Astrocyte (in vitro differentiated cells and primary cell): ENCODE data around the gene RPLP2. TPM values are rescaled to one million over a fixed set of nuclear protein-coding genes. Genes with fewer than 3 reads are reported as not detected.

ENCODE experiments used
- DNase-seq: peaks from one replicate; pipeline ENCODE4 v3.0.0-alpha.2; 2010; ENCODE audit warnings: low read depth
- FAIRE-seq: peaks from 2 replicates; lab custom pipeline; 2011; peaks lifted over from hg19 to GRCh38; lab: Jason Lieb, UNC
- H2AFZ ChIP-seq: 2 replicates; pipeline ENCODE4 v1.6.0; 2012; ENCODE audit warnings: low read depth, low read length, inconsistent platforms
- H3K27ac ChIP-seq: 2 replicates; pipeline ENCODE4 v1.5.1; 2011; ENCODE audit warnings: low read depth, low read length, inconsistent platforms
- H3K27me3 ChIP-seq: 2 replicates; pipeline ENCODE4 v1.6.0; 2011; ENCODE audit warnings: low read length, inconsistent platforms; ENCODE audit not compliant: insufficient read depth
- H3K36me3 ChIP-seq: 2 replicates; pipeline ENCODE4 v1.5.1; 2011; ENCODE audit warnings: low read length, inconsistent platforms; ENCODE audit not compliant: insufficient read depth
- H3K4me1 ChIP-seq: 2 replicates; pipeline ENCODE4 v1.5.1; 2011; ENCODE audit warnings: low read length, inconsistent platforms; ENCODE audit not compliant: insufficient read depth
- H3K4me2 ChIP-seq: 2 replicates; pipeline ENCODE4 v1.6.0; 2012; ENCODE audit warnings: low read length, inconsistent platforms
- H3K4me3 ChIP-seq: 2 replicates; pipeline ENCODE4 v1.5.1; 2011; ENCODE audit warnings: low read depth, mild to moderate bottlenecking, low read length, inconsistent platforms; ENCODE audit not compliant: insufficient read depth
- H3K79me2 ChIP-seq: 2 replicates; pipeline ENCODE4 v1.6.0; 2012; ENCODE audit warnings: mild to moderate bottlenecking, low read length, inconsistent platforms; ENCODE audit not compliant: insufficient read depth
- H3K9ac ChIP-seq: 2 replicates; pipeline ENCODE4 v1.6.0; 2012; ENCODE audit warnings: mild to moderate bottlenecking, low read length, inconsistent platforms
- H3K9me3 ChIP-seq: 2 replicates; pipeline ENCODE4 v1.5.1; 2012; ENCODE audit warnings: low read depth, mild to moderate bottlenecking, low read length, inconsistent platforms; ENCODE audit not compliant: insufficient read depth
- H4K20me1 ChIP-seq: 2 replicates; pipeline ENCODE4 v1.6.0; 2012; ENCODE audit warnings: low read length, inconsistent platforms; ENCODE audit not compliant: insufficient read depth
- H3K27ac Mint-ChIP-seq: one replicate; pipeline ENCODE4 v1.8.0; 2021; ENCODE audit warnings: mild to moderate bottlenecking, mixed read lengths; ENCODE audit not compliant: unreplicated experiment
- H3K27me3 Mint-ChIP-seq: one replicate; pipeline ENCODE4 v1.8.0; 2021; ENCODE audit warnings: low read depth, mixed read lengths; ENCODE audit not compliant: unreplicated experiment
- H3K36me3 Mint-ChIP-seq: one replicate; pipeline ENCODE4 v1.8.0; 2021; ENCODE audit warnings: low read depth, mixed read lengths; ENCODE audit not compliant: unreplicated experiment
- H3K4me1 Mint-ChIP-seq: one replicate; pipeline ENCODE4 v1.8.0; 2021; ENCODE audit warnings: low read depth, mixed read lengths; ENCODE audit not compliant: unreplicated experiment
- H3K4me3 Mint-ChIP-seq: one replicate; pipeline ENCODE4 v1.8.0; 2021; ENCODE audit warnings: mild to moderate bottlenecking, moderate library complexity, mixed read lengths; ENCODE audit not compliant: unreplicated experiment
- H3K9me3 Mint-ChIP-seq: one replicate; pipeline ENCODE4 v1.8.0; 2021; ENCODE audit warnings: mild to moderate bottlenecking, mixed read lengths; ENCODE audit not compliant: unreplicated experiment
- EZH2 ChIP-seq: IDR thresholded peaks from 2 replicates; pipeline ENCODE4 v1.6.1; 2012; ENCODE audit warnings: mild to moderate bottlenecking, low read length, inconsistent platforms; ENCODE audit not compliant: insufficient read depth
- total RNA-seq: library from RNA; stranded (reverse); gene quantifications from 2 replicates; pipeline ENCODE4 v1.2.1, GENCODE V29; 2021
- TF ChIP-seq, protein P1 (sequence below): IDR thresholded peaks from 2 replicates; pipeline ENCODE4 v1.5.1; 2011; ENCODE audit warnings: low read depth, mild to moderate bottlenecking, inconsistent platforms, low read length, moderate library complexity; ENCODE audit not compliant: insufficient read depth

The RPLP2 gene
- total RNA-seq, 1 donor from 2014 or later: 1,666 TPM

DNA sequence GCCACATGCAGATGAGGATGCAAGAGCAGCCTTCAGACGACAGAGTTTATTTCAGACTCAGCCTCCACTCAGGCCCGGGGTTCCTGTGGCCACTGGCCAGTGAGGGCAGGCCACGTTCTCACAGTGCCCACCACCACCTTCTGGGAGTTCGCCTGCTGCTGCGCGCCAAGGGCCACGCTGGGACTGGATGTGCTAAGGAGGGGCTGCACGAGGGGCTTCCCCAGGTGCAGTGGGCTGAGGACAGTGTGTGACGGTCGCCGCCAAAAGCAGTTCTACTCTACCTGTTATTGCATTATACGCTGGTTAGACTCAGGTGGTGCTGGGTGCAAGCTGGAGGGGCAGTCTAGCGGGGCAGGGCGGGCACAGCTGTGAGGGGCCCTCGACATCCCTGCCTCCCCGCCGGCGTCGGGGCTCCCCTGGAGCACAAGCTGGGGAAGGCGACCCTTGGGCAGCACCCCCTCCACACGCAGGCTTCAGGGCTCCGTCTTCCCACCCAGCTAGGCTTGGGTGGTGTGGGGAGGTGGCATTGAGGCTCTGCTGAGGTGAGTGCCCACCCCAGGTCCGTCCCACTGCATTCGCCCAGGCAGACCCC, 22.6 kb upstream of the RPLP2 start:
- no peak overlapping the region for H3K4me2 ChIP-seq
- no peaks in the 10 kb centered on the region for H3K27me3 ChIP-seq
- no peak overlapping the region for H3K4me3 Mint-ChIP-seq
- H3K27ac ChIP-seq: no peak overlapping the region
- H3K36me3 ChIP-seq: no peaks in the 10 kb centered on the region
- DNase-seq: no peak
- no peaks in the 10 kb centered on the region for H3K79me2 ChIP-seq
- H3K36me3 Mint-ChIP-seq: no peaks in the 10 kb centered on the region
- peaks cover 30% of the 10 kb centered on the region for H4K20me1 ChIP-seq
- no peak overlapping the region for H3K27ac Mint-ChIP-seq
- peaks cover 9% of the 10 kb centered on the region for H3K4me1 ChIP-seq
- no peak for FAIRE-seq
- no peaks in the 10 kb centered on the region for H3K27me3 Mint-ChIP-seq
- H3K9me3 Mint-ChIP-seq: no peaks in the 10 kb centered on the region
- peaks cover 6% of the 10 kb centered on the region for H3K4me1 Mint-ChIP-seq
- H3K9ac ChIP-seq: no peak overlapping the region
- no peaks in the 10 kb centered on the region for H3K9me3 ChIP-seq
- no peak for TF ChIP-seq EZH2
- TF ChIP-seq, protein P1, sequence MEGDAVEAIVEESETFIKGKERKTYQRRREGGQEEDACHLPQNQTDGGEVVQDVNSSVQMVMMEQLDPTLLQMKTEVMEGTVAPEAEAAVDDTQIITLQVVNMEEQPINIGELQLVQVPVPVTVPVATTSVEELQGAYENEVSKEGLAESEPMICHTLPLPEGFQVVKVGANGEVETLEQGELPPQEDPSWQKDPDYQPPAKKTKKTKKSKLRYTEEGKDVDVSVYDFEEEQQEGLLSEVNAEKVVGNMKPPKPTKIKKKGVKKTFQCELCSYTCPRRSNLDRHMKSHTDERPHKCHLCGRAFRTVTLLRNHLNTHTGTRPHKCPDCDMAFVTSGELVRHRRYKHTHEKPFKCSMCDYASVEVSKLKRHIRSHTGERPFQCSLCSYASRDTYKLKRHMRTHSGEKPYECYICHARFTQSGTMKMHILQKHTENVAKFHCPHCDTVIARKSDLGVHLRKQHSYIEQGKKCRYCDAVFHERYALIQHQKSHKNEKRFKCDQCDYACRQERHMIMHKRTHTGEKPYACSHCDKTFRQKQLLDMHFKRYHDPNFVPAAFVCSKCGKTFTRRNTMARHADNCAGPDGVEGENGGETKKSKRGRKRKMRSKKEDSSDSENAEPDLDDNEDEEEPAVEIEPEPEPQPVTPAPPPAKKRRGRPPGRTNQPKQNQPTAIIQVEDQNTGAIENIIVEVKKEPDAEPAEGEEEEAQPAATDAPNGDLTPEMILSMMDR: no peak
- H2AFZ ChIP-seq: no peak overlapping the region
- no peak overlapping the region for H3K4me3 ChIP-seq

- no peaks in the 10 kb centered on the region for H3K36me3 ChIP-seq
- no peak overlapping the region for H3K27ac ChIP-seq
- H2AFZ ChIP-seq: no peak overlapping the region
- TF ChIP-seq, protein P1: no peak
- no peak for TF ChIP-seq EZH2
- no peaks in the 10 kb centered on the region for H3K9me3 Mint-ChIP-seq
- no peaks in the 10 kb centered on the region for H3K27me3 Mint-ChIP-seq
- no peak overlapping the region for H3K27ac Mint-ChIP-seq
- peaks cover 9% of the 10 kb centered on the region for H3K4me1 ChIP-seq
- no peaks in the 10 kb centered on the region for H3K36me3 Mint-ChIP-seq
- no peak overlapping the region for H3K9ac ChIP-seq
- DNase-seq (no peak), FAIRE-seq (no peak)
- H3K4me2 ChIP-seq: no peak overlapping the region
- no peaks in the 10 kb centered on the region for H3K9me3 ChIP-seq
- H3K4me1 Mint-ChIP-seq: peaks cover 6% of the 10 kb centered on the region
- no peak overlapping the region for H3K4me3 Mint-ChIP-seq
- H3K4me3 ChIP-seq: no peak overlapping the region
- no peaks in the 10 kb centered on the region for H3K79me2 ChIP-seq
- H3K27me3 ChIP-seq: no peaks in the 10 kb centered on the region
- H4K20me1 ChIP-seq: peaks cover 21% of the 10 kb centered on the region
These were observed 21.6 kb upstream of the RPLP2 start for GRCh38 chr11:788009-788640.
